Measurements from ENCODE around the gene CAPN2. TPM values are rescaled to one million over a fixed set of nuclear protein-coding genes. Genes with fewer than 3 reads are reported as not detected.
A peak's percentile ranks its signal among the peaks of the same experiment; 100 is the strongest.

The CAPN2 gene
- total and polyA plus RNA-seq, 2 donors from 2014 or later: 175 to 276 TPM

GRCh38 chr1:223794136-223794880 is 82.0 kb downstream of the CAPN2 start:
- Histone ChIP-seq H3K4me1 (ENCODE audit: control insufficient read depth in 2 of 3, insufficient read depth in 2 of 3, low read depth in 1 of 3, low read length in 3 of 3) (no peaks in the 10 kb centered on the region), H3K27me3 (ENCODE audit: control insufficient read depth, insufficient read depth, low read length) (no peaks in the 10 kb centered on the region), H3K9me3 (ENCODE audit: control insufficient read depth in 2 of 3, insufficient read depth in 1 of 3, low read length in 3 of 3) (no peaks in the 10 kb centered on the region), H3K9ac (ENCODE audit: low read length in 3 of 3) (no peak overlapping the region), H3K27ac (ENCODE audit: low read depth in 2 of 2, low read length in 2 of 2) (no peak overlapping the region), H3K36me3 (ENCODE audit: control insufficient read depth in 2 of 3, insufficient read depth in 3 of 3, low read length in 3 of 3) (peaks cover 3 to 36% (median 16%) of the 10 kb centered on the region in 3 donors), H3K4me3 (ENCODE audit: low read length in 3 of 3) (no peak overlapping the region)
- DNase-seq: no peak
- FAIRE-seq: peak; percentile 47
- TF ChIP-seq CTCF (IDR thresholded peaks at IDR 0.05; ENCODE audit: borderline replicate concordance, extremely low read depth, insufficient read depth): no peak
- intact Hi-C loops (cut with DNase I): no loop called here

- Histone ChIP-seq H3K36me3 (ENCODE audit: control insufficient read depth in 2 of 3, insufficient read depth in 3 of 3, low read length in 3 of 3) (peaks cover 6 to 44% (median 17%) of the 10 kb centered on the region in 3 donors), H3K9me3 (ENCODE audit: control insufficient read depth in 2 of 3, insufficient read depth in 1 of 3, low read length in 3 of 3) (no peaks in the 10 kb centered on the region), H3K4me3 (ENCODE audit: low read length in 3 of 3) (no peak overlapping the region), H3K27ac (ENCODE audit: low read depth in 2 of 2, low read length in 2 of 2) (no peak overlapping the region), H3K9ac (ENCODE audit: low read length in 3 of 3) (no peak overlapping the region), H3K27me3 (ENCODE audit: control insufficient read depth, insufficient read depth, low read length) (no peaks in the 10 kb centered on the region), H3K4me1 (ENCODE audit: control insufficient read depth in 2 of 3, insufficient read depth in 2 of 3, low read depth in 1 of 3, low read length in 3 of 3) (no peaks in the 10 kb centered on the region)
- no peak for DNase-seq
- intact Hi-C loops (cut with DNase I): no loop called here
- no peak for TF ChIP-seq CTCF (IDR thresholded peaks at IDR 0.05; ENCODE audit: borderline replicate concordance, extremely low read depth, insufficient read depth)
- FAIRE-seq: no peak
Measured at GRCh38 chr1:223796210-223796609, 83.9 kb downstream of the CAPN2 start.

GRCh38 chr1:223802032-223802431 is 89.7 kb downstream of the CAPN2 start:
- peaks cover 5 to 46% (median 23%) of the 10 kb centered on the region in 3 donors for H3K36me3 ChIP-seq (ENCODE audit: control insufficient read depth in 2 of 3, insufficient read depth in 3 of 3, low read length in 3 of 3)

More at GRCh38 chr1:223802032-223802431, 89.7 kb downstream of the CAPN2 start:
- DNase-seq: no peak
- FAIRE-seq: no peak
- Histone ChIP-seq H3K9ac (ENCODE audit: low read length in 3 of 3) (no peak overlapping the region), H3K27me3 (ENCODE audit: control insufficient read depth, insufficient read depth, low read length) (no peaks in the 10 kb centered on the region), H3K4me3 (ENCODE audit: low read length in 3 of 3) (no peak overlapping the region), H3K4me1 (ENCODE audit: control insufficient read depth in 2 of 3, insufficient read depth in 2 of 3, low read depth in 1 of 3, low read length in 3 of 3) (no peaks in the 10 kb centered on the region), H3K27ac (ENCODE audit: low read depth in 2 of 2, low read length in 2 of 2) (no peak overlapping the region), H3K9me3 (ENCODE audit: control insufficient read depth in 2 of 3, insufficient read depth in 1 of 3, low read length in 3 of 3) (no peaks in the 10 kb centered on the region)
- intact Hi-C loops (cut with DNase I): no loop called here
- TF ChIP-seq CTCF (IDR thresholded peaks at IDR 0.05; ENCODE audit: borderline replicate concordance, extremely low read depth, insufficient read depth): no peak

Measured in kidney (tissue), 14 donors.